ENCODE data around the gene FAM20C.

DNA sequence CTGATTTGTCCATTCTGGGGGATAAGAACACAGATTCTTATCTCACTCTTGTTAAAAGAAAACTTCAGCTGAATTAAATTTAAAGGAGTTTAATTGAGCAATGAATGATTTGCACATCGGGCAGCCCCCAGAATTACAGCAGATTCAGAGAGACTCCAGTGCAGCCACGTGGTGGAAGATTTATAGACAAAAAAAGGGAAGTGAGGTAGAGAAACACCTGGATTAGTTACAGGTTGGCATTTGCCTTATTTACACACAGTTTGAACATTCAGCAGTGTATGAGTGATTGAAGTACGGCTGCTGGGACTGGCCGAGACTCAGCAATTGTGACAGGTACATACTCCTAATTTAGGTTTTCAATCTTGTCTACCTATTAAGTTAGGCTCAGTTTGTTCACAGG is 46.5 kb upstream of the FAM20C start:
- TF ChIP-seq, protein P1, sequence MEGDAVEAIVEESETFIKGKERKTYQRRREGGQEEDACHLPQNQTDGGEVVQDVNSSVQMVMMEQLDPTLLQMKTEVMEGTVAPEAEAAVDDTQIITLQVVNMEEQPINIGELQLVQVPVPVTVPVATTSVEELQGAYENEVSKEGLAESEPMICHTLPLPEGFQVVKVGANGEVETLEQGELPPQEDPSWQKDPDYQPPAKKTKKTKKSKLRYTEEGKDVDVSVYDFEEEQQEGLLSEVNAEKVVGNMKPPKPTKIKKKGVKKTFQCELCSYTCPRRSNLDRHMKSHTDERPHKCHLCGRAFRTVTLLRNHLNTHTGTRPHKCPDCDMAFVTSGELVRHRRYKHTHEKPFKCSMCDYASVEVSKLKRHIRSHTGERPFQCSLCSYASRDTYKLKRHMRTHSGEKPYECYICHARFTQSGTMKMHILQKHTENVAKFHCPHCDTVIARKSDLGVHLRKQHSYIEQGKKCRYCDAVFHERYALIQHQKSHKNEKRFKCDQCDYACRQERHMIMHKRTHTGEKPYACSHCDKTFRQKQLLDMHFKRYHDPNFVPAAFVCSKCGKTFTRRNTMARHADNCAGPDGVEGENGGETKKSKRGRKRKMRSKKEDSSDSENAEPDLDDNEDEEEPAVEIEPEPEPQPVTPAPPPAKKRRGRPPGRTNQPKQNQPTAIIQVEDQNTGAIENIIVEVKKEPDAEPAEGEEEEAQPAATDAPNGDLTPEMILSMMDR (IDR thresholded peaks at IDR 0.05) = no peak
- TF ChIP-seq POLR2A (IDR thresholded peaks at IDR 0.05) = no peak

All from gastroesophageal sphincter (tissue), 3 donors.